HEK293 (cell line): Measurements from ENCODE around the gene PITHD1.

Source experiments
- FEZF1 ChIP-seq: fragments of 450-650 bp; formaldehyde crosslinking; IDR thresholded peaks from 2 replicates; pipeline ENCODE4 v1.5.1; 2016; ENCODE audit warnings: missing biosample characterization, missing genetic modification characterization
- INSM2 ChIP-seq: fragments of 450-650 bp; formaldehyde crosslinking; IDR thresholded peaks from 2 replicates; pipeline ENCODE4 v1.5.1; 2016; ENCODE audit warnings: missing biosample characterization, missing genetic modification characterization
- KLF7 ChIP-seq: fragments of 450-650 bp; formaldehyde crosslinking; IDR thresholded peaks from 2 replicates; pipeline ENCODE4 v1.5.1; 2016; ENCODE audit warnings: missing biosample characterization, missing genetic modification characterization, borderline replicate concordance
- KLF9 ChIP-seq: fragments of 450-650 bp; formaldehyde crosslinking; IDR thresholded peaks from 2 replicates; pipeline ENCODE4 v1.5.1; 2016; ENCODE audit warnings: missing biosample characterization, missing genetic modification characterization, low read depth
- MEIS1 ChIP-seq: sonication (generic); formaldehyde crosslinking; IDR thresholded peaks from 2 replicates; pipeline ENCODE4 v1.8.1; 2022; ENCODE audit warnings: missing genetic modification reagents, mild to moderate bottlenecking, borderline replicate concordance
- REST ChIP-seq: fragments of 450-650 bp; formaldehyde crosslinking; IDR thresholded peaks from 2 replicates; pipeline ENCODE4 v1.5.1; 2016; ENCODE audit warnings: missing biosample characterization, missing genetic modification characterization
- SCRT2 ChIP-seq: fragments of 450-650 bp; formaldehyde crosslinking; IDR thresholded peaks from 2 replicates; pipeline ENCODE4 v1.5.1; 2016; ENCODE audit warnings: missing biosample characterization, missing genetic modification characterization
- TCF7L2 ChIP-seq: IDR thresholded peaks from 2 replicates; pipeline ENCODE4 v1.6.1; 2011; ENCODE audit warnings: low read depth, mild to moderate bottlenecking, inconsistent platforms, low read length, moderate library complexity, borderline replicate concordance
- ZBTB20 ChIP-seq: fragments of 450-650 bp; formaldehyde crosslinking; IDR thresholded peaks from 2 replicates; pipeline ENCODE4 v1.5.1; 2016; ENCODE audit warnings: missing biosample characterization, missing genetic modification characterization
- ZBTB21 ChIP-seq: fragments of 450-650 bp; formaldehyde crosslinking; IDR thresholded peaks from 2 replicates; pipeline ENCODE4 v1.5.1; 2017; ENCODE audit warnings: missing biosample characterization, missing genetic modification characterization
- ZNF121 ChIP-seq: fragments of 450-650 bp; formaldehyde crosslinking; IDR thresholded peaks from 2 replicates; pipeline ENCODE4 v1.5.1; 2016; ENCODE audit warnings: missing biosample characterization, missing genetic modification characterization
- ZNF169 ChIP-seq: fragments of 450-650 bp; formaldehyde crosslinking; IDR thresholded peaks from 2 replicates; pipeline ENCODE4 v1.5.1; 2016; ENCODE audit warnings: missing biosample characterization, missing genetic modification characterization
- ZNF174 ChIP-seq: fragments of 450-650 bp; formaldehyde crosslinking; IDR thresholded peaks from 2 replicates; pipeline ENCODE4 v1.5.0; 2017; ENCODE audit warnings: missing biosample characterization, mild to moderate bottlenecking, missing genetic modification characterization
- ZNF175 ChIP-seq: fragments of 450-650 bp; formaldehyde crosslinking; IDR thresholded peaks from 2 replicates; pipeline ENCODE4 v1.5.1; 2016; ENCODE audit warnings: missing biosample characterization, missing genetic modification characterization
- ZNF18 ChIP-seq: fragments of 450-650 bp; formaldehyde crosslinking; IDR thresholded peaks from 2 replicates; pipeline ENCODE4 v1.5.1; 2016; ENCODE audit warnings: missing biosample characterization, missing genetic modification characterization
- ZNF19 ChIP-seq: fragments of 450-650 bp; formaldehyde crosslinking; IDR thresholded peaks from 2 replicates; pipeline ENCODE4; 2016; ENCODE audit warnings: missing biosample characterization, missing genetic modification characterization, low read depth
- ZNF2 ChIP-seq: fragments of 450-650 bp; formaldehyde crosslinking; IDR thresholded peaks from 2 replicates; pipeline ENCODE4 v1.5.1; 2016; ENCODE audit warnings: missing biosample characterization, missing genetic modification characterization
- ZNF221 ChIP-seq: fragments of 450-650 bp; formaldehyde crosslinking; IDR thresholded peaks from 2 replicates; pipeline ENCODE4 v1.5.1; 2017; ENCODE audit warnings: missing biosample characterization, missing genetic modification characterization, borderline replicate concordance
- ZNF248 ChIP-seq: fragments of 450-650 bp; formaldehyde crosslinking; IDR thresholded peaks from 2 replicates; pipeline ENCODE4 v1.5.1; 2017; ENCODE audit warnings: missing biosample characterization, missing genetic modification characterization
- ZNF266 ChIP-seq: fragments of 450-650 bp; formaldehyde crosslinking; IDR thresholded peaks from 2 replicates; pipeline ENCODE4 v1.5.1; 2016; ENCODE audit warnings: missing biosample characterization, missing genetic modification characterization, low read depth
- ZNF362 ChIP-seq: fragments of 450-650 bp; formaldehyde crosslinking; IDR thresholded peaks from 2 replicates; pipeline ENCODE4 v1.5.1; 2016; ENCODE audit warnings: missing biosample characterization, missing genetic modification characterization
- ZNF473 ChIP-seq: fragments of 450-650 bp; formaldehyde crosslinking; IDR thresholded peaks from 2 replicates; pipeline ENCODE4 v1.5.1; 2017; ENCODE audit warnings: missing biosample characterization, missing genetic modification characterization
- ZNF558 ChIP-seq: fragments of 450-650 bp; formaldehyde crosslinking; IDR thresholded peaks from 2 replicates; pipeline ENCODE4 v1.5.1; 2016; ENCODE audit warnings: missing biosample characterization, missing genetic modification characterization
- ZNF561 ChIP-seq: fragments of 450-650 bp; IDR thresholded peaks from 2 replicates; pipeline ENCODE4 v1.5.1; 2018; ENCODE audit warnings: missing biosample characterization, missing genetic modification characterization, borderline replicate concordance
- ZNF660 ChIP-seq: fragments of 450-650 bp; IDR thresholded peaks from 2 replicates; pipeline ENCODE4 v1.5.1; 2018; ENCODE audit warnings: missing biosample characterization, mild to moderate bottlenecking, missing genetic modification characterization
- ZNF791 ChIP-seq: fragments of 450-650 bp; formaldehyde crosslinking; IDR thresholded peaks from 2 replicates; pipeline ENCODE4 v1.5.1; 2016; ENCODE audit warnings: missing biosample characterization, missing genetic modification characterization
- ZNF843 ChIP-seq: fragments of 450-650 bp; formaldehyde crosslinking; IDR thresholded peaks from 2 replicates; pipeline ENCODE4 v1.5.1; 2016; ENCODE audit warnings: missing biosample characterization, missing genetic modification characterization
- ZSCAN16 ChIP-seq: fragments of 450-650 bp; formaldehyde crosslinking; IDR thresholded peaks from 2 replicates; pipeline ENCODE4 v1.5.1; 2016; ENCODE audit warnings: missing biosample characterization, missing genetic modification characterization
- ZSCAN5A ChIP-seq: fragments of 450-650 bp; formaldehyde crosslinking; IDR thresholded peaks from 2 replicates; pipeline ENCODE4 v1.5.1; 2016; ENCODE audit warnings: missing biosample characterization, missing genetic modification characterization
- ZXDB ChIP-seq: fragments of 450-650 bp; formaldehyde crosslinking; IDR thresholded peaks from 2 replicates; pipeline ENCODE4 v1.5.1; 2016; ENCODE audit warnings: missing biosample characterization, missing genetic modification characterization

PITHD1 gene

GRCh38 chr1:23790696-23791515 lies 12.7 kb downstream of the PITHD1 start, which contains the start of gene LYPLA2 (continued):
- TF ChIP-seq ZNF660 (tag by site-specific recombination) (peak; percentile 14; the same call in 1 of the 2 replicates), KLF9 (tag by site-specific recombination) (peak; percentile 60), ZNF362 (no peak), ZNF18 (tag by site-specific recombination) (peak; percentile 100), ZNF558 (tag by site-specific recombination) (no peak), KLF7 (tag by site-specific recombination) (peak; percentile 82), SCRT2 (tag by site-specific recombination) (no peak), MEIS1 (CRISPR knock-in tag) (no peak), ZNF2 (no peak), ZNF175 (tag by site-specific recombination) (no peak), ZNF221 (no peak), INSM2 (tag by site-specific recombination) (no peak), ZNF121 (tag by site-specific recombination) (no peak), ZNF843 (0 out of 2 replicates have a peak, but pooled peaks have one; percentile 11), ZNF473 (no peak), ZNF19 (tag by site-specific recombination) (no peak), ZNF266 (tag by site-specific recombination) (no peak), ZNF561 (tag by site-specific recombination) (peak; percentile 56; the same call in 1 of the 2 replicates), ZBTB21 (tag by site-specific recombination) (no peak), ZSCAN5A (no peak), ZNF791 (no peak), ZNF248 (tag by site-specific recombination) (no peak), ZNF169 (tag by site-specific recombination) (no peak), REST (peak; percentile 72; the same call in 1 of the 2 replicates), ZSCAN16 (tag by site-specific recombination) (no peak), ZBTB20 (tag by site-specific recombination) (peak; percentile 91), ZNF174 (tag by site-specific recombination) (no peak), TCF7L2 (peak; percentile 64; the same call in 1 of the 2 replicates), ZXDB (tag by site-specific recombination) (no peak; the same call in 1 of the 2 replicates), FEZF1 (tag by site-specific recombination) (no peak)
